ENCODE measurements around the gene DDX27. TPM values are rescaled to one million over a fixed set of nuclear protein-coding genes. Genes with fewer than 3 reads are reported as not detected.

The DDX27 gene
- total and polyA plus RNA-seq, 2 of the 8 experiments (the other 6 are each of a cell fraction or from before 2014, with no cell fraction given), result 42.7 to 51.0 TPM

DNA sequence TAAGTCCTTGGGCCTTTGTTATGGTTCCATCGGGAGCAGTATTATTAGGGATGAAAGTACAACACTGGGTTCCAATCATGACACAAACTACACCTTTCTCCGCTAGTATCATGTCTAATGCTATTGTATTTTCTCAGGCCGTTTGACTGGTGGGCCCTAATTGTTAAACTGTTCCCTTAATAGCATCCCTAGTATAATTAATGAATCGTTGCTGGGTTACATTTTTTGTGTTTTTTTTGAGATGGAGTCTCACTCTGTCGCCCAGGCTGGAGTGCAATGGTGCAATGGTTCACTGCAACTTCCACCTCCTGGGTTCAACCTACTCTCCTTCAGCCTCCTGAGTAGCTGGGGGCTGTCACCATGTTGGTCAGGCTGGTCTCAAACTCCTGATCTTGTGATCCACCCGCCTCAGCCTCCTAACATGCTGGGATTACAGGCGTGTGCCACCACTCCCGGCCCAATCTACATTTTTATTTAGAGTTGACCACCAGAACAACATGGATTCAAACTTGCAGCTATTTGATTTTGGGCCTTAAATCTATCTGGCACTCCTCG lies 62.8 kb downstream of the DDX27 start:
- peak overlapping the region; percentile 73 to 97 (median 92) for H3K4me3 ChIP-seq (ENCODE audit: extremely low read depth in 1 of 4, insufficient read depth in 2 of 4, low read depth in 3 of 4, low read length in 4 of 4)
- no peak overlapping the region for H2BK120ac ChIP-seq (replicated peaks; ENCODE audit: low read depth, low read length)
- POLR2A ChIA-PET (ENCODE audit: partially characterized antibody), result interaction anchor here (0.6 to 18.5 kb wide), 18 partner anchors 8 to 842 kb away, joined by 3 to 1132 read pairs (median 6); no protein-coding TSS in a partner anchor
- peaks cover 0 to 1% (median 0%) of the 10 kb centered on the region in 4 experiments; a peak in 1 of 7 replicates for H3K27me3 ChIP-seq (replicated peaks in 1 of 4; ENCODE audit: control insufficient read depth in 3 of 4, extremely low read depth in 1 of 4, insufficient read depth in 3 of 4, low read length in 3 of 4)
- no peak overlapping the region for H2AFZ ChIP-seq (ENCODE audit: low read length)
- H2BK12ac ChIP-seq (ENCODE audit: low read depth, low read length), result no peak overlapping the region
- H3K18ac ChIP-seq (ENCODE audit: extremely low read depth, low read length), result no peak overlapping the region
- no peak overlapping the region for H3K4ac ChIP-seq (replicated peaks; ENCODE audit: insufficient read length, low read depth, low read length)
- 17% methylated on average over 9 of the region's 9 CpGs; no CpG with 5 or more reads in 1 of the 2 experiments for WGBS, 2 experiments (ENCODE audit: extremely low coverage in 1 of 2, insufficient coverage in 1 of 2, insufficient read length in 1 of 2, insufficient replicate concordance in 2 of 2, low coverage in 1 of 2, low lambda C conversion rate in 2 of 2, missing lambda C conversion rate in 1 of 2)
- H3K4me1 ChIP-seq (replicated peaks in 1 of 4; ENCODE audit: control insufficient read depth in 3 of 4, insufficient read depth in 4 of 4, low read length in 3 of 4), result peaks cover 3 to 16% (median 9%) of the 10 kb centered on the region in 4 experiments; a peak in 6 of 7 replicates
- peaks cover 38% of the 10 kb centered on the region for H3K23me2 ChIP-seq (ENCODE audit: low read depth, low read length)
- no peak for DNase-seq (ENCODE audit: low read depth in 1 of 2, low spot score in 2 of 2)
- no peak overlapping the region for H2BK15ac ChIP-seq (ENCODE audit: low read length)
- no peak overlapping the region for H3K14ac ChIP-seq (ENCODE audit: insufficient read length)
- CTCF ChIA-PET (ENCODE audit: partially characterized antibody), result interaction anchor here (1.3 to 4.7 kb wide), 5 partner anchors 9 to 52 kb away, joined by 3 to 53 read pairs (median 9); no protein-coding TSS in a partner anchor
- no peak overlapping the region for H2AK5ac ChIP-seq (ENCODE audit: low read depth, low read length)
- H3K79me1 ChIP-seq (ENCODE audit: low read depth, low read length), result peaks cover 3% of the 10 kb centered on the region
- H4K8ac ChIP-seq (ENCODE audit: extremely low read depth, insufficient read depth, low read length), result no peak overlapping the region
- no peak overlapping the region for H3K23ac ChIP-seq (ENCODE audit: insufficient read length)
- H3K27ac ChIP-seq (ENCODE audit: low read depth, low read length), result peak overlapping the region; percentile 51; the same call in 1 of the 2 replicates
- no peak overlapping the region for H2BK20ac ChIP-seq (ENCODE audit: low read length)
- H3K56ac ChIP-seq (replicated peaks; ENCODE audit: insufficient read length, low read depth, low read length), result no peak overlapping the region
- peaks cover 59 to 62% of the 10 kb centered on the region in 2 experiments for H4K20me1 ChIP-seq (replicated peaks in 1 of 2; ENCODE audit: control insufficient read depth in 1 of 2, insufficient read depth in 2 of 2, low read length in 2 of 2)
- peak overlapping the region; percentile 73 to 98 (median 94) for H3K9ac ChIP-seq (replicated peaks in 1 of 4; ENCODE audit: extremely low read depth in 1 of 4, low read depth in 3 of 4, low read length in 3 of 4)
- H2BK5ac ChIP-seq (ENCODE audit: low read depth, low read length), result no peak overlapping the region; the same call in 1 of the 2 replicates
- peaks cover 72 to 83% (median 79%) of the 10 kb centered on the region in 4 experiments for H3K36me3 ChIP-seq (ENCODE audit: control insufficient read depth in 2 of 4, insufficient read depth in 4 of 4, low read length in 3 of 4)
- no peak for FAIRE-seq
- no peaks in the 10 kb centered on the region for H3K9me3 ChIP-seq (ENCODE audit: insufficient read depth in 2 of 2, low read depth in 1 of 2, low read length in 1 of 2)
- peaks cover 58 to 92% of the 10 kb centered on the region in 2 experiments for H3K79me2 ChIP-seq (ENCODE audit: control insufficient read depth in 1 of 2, insufficient read depth in 2 of 2, low read length in 2 of 2)
- H3K4me2 ChIP-seq (ENCODE audit: insufficient read depth in 1 of 2, low read depth in 2 of 2, low read length in 2 of 2), result peak overlapping the region; percentile 97
- no peak overlapping the region for H4K5ac ChIP-seq (ENCODE audit: insufficient read length, low read depth, low read length)
- no peak overlapping the region for H4K91ac ChIP-seq (replicated peaks; ENCODE audit: insufficient read length, low read length)
- TF ChIP-seq CEBPB (IDR thresholded peaks at IDR 0.05; ENCODE audit: low read depth, low read length) (no peak), POLR2A (IDR thresholded peaks at IDR 0.05; ENCODE audit: control extremely low read depth in 1 of 2, low read depth in 2 of 2, low read length in 2 of 2) (0 out of 3 replicates have a peak, but pooled peaks of 1 of the 2 experiments have one; percentile 32)
- TF ChIP-seq, protein P1, sequence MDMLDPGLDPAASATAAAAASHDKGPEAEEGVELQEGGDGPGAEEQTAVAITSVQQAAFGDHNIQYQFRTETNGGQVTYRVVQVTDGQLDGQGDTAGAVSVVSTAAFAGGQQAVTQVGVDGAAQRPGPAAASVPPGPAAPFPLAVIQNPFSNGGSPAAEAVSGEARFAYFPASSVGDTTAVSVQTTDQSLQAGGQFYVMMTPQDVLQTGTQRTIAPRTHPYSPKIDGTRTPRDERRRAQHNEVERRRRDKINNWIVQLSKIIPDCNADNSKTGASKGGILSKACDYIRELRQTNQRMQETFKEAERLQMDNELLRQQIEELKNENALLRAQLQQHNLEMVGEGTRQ (IDR thresholded peaks at IDR 0.05; ENCODE audit: low read length), result no peak

All from H1 (cell line).